ENCODE data around the gene FZD2. TPM values are rescaled to one million over a fixed set of nuclear protein-coding genes. Genes with fewer than 3 reads are reported as not detected.

The FZD2 gene
- total and polyA plus RNA-seq, 2 of the 8 experiments (the other 6 are each of a cell fraction or from before 2014, with no cell fraction given) = 17.6 to 86.7 TPM

DNA sequence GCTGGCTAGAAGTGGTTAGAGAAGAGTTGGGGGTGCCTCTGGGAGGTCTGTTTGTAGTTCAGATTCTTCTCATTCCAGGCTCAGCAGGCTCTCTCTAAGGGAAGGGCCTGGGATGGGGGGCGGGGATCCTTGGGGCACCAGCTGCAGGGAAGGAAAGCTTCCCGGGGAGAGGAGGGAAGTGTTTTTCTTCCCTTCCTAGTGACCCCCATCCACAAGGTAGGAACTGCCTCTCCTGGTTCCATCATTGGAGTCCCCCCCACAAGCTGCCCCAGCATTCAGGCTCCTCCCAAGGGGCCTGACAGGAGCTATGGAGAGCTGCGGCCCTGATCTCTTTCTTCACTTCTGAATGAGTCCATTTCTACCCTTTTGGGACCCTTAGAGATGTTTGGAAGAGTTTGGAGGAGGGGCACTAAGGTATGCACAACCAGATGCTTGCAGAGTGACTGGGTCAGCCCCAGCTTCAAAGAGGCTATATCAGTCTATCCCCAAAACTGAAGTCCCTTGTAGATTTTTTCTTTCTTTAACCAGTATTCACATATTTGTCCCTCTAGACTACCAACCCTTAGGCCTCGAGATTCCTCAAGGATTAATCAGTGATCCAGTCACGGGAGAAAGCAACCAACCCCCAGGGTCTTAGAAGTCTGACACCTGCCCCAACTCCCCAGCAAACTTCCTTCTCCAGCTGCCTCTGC, 13.9 kb upstream of the FZD2 start (continued):
- TF ChIP-seq, protein P1, sequence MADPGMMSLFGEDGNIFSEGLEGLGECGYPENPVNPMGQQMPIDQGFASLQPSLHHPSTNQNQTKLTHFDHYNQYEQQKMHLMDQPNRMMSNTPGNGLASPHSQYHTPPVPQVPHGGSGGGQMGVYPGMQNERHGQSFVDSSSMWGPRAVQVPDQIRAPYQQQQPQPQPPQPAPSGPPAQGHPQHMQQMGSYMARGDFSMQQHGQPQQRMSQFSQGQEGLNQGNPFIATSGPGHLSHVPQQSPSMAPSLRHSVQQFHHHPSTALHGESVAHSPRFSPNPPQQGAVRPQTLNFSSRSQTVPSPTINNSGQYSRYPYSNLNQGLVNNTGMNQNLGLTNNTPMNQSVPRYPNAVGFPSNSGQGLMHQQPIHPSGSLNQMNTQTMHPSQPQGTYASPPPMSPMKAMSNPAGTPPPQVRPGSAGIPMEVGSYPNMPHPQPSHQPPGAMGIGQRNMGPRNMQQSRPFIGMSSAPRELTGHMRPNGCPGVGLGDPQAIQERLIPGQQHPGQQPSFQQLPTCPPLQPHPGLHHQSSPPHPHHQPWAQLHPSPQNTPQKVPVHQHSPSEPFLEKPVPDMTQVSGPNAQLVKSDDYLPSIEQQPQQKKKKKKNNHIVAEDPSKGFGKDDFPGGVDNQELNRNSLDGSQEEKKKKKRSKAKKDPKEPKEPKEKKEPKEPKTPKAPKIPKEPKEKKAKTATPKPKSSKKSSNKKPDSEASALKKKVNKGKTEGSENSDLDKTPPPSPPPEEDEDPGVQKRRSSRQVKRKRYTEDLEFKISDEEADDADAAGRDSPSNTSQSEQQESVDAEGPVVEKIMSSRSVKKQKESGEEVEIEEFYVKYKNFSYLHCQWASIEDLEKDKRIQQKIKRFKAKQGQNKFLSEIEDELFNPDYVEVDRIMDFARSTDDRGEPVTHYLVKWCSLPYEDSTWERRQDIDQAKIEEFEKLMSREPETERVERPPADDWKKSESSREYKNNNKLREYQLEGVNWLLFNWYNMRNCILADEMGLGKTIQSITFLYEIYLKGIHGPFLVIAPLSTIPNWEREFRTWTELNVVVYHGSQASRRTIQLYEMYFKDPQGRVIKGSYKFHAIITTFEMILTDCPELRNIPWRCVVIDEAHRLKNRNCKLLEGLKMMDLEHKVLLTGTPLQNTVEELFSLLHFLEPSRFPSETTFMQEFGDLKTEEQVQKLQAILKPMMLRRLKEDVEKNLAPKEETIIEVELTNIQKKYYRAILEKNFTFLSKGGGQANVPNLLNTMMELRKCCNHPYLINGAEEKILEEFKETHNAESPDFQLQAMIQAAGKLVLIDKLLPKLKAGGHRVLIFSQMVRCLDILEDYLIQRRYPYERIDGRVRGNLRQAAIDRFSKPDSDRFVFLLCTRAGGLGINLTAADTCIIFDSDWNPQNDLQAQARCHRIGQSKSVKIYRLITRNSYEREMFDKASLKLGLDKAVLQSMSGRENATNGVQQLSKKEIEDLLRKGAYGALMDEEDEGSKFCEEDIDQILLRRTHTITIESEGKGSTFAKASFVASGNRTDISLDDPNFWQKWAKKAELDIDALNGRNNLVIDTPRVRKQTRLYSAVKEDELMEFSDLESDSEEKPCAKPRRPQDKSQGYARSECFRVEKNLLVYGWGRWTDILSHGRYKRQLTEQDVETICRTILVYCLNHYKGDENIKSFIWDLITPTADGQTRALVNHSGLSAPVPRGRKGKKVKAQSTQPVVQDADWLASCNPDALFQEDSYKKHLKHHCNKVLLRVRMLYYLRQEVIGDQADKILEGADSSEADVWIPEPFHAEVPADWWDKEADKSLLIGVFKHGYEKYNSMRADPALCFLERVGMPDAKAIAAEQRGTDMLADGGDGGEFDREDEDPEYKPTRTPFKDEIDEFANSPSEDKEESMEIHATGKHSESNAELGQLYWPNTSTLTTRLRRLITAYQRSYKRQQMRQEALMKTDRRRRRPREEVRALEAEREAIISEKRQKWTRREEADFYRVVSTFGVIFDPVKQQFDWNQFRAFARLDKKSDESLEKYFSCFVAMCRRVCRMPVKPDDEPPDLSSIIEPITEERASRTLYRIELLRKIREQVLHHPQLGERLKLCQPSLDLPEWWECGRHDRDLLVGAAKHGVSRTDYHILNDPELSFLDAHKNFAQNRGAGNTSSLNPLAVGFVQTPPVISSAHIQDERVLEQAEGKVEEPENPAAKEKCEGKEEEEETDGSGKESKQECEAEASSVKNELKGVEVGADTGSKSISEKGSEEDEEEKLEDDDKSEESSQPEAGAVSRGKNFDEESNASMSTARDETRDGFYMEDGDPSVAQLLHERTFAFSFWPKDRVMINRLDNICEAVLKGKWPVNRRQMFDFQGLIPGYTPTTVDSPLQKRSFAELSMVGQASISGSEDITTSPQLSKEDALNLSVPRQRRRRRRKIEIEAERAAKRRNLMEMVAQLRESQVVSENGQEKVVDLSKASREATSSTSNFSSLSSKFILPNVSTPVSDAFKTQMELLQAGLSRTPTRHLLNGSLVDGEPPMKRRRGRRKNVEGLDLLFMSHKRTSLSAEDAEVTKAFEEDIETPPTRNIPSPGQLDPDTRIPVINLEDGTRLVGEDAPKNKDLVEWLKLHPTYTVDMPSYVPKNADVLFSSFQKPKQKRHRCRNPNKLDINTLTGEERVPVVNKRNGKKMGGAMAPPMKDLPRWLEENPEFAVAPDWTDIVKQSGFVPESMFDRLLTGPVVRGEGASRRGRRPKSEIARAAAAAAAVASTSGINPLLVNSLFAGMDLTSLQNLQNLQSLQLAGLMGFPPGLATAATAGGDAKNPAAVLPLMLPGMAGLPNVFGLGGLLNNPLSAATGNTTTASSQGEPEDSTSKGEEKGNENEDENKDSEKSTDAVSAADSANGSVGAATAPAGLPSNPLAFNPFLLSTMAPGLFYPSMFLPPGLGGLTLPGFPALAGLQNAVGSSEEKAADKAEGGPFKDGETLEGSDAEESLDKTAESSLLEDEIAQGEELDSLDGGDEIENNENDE (IDR thresholded peaks at IDR 0.05; ENCODE audit: insufficient replicate concordance, low read length) = no peak
- peak; percentile 95 for TF ChIP-seq RBBP5 (IDR thresholded peaks at IDR 0.05; ENCODE audit: borderline replicate concordance, low read depth, low read length)
- TF ChIP-seq KDM4A (IDR thresholded peaks at IDR 0.05; ENCODE audit: low read depth, low read length, severe bottlenecking) = no peak
- TF ChIP-seq CBX5 (IDR thresholded peaks at IDR 0.05; ENCODE audit: low read depth, low read length) = no peak
- no peak for TF ChIP-seq BACH1 (IDR thresholded peaks at IDR 0.05; ENCODE audit: low read length)
- 0 out of 2 replicates have a peak, but pooled peaks have one; percentile 32 for TF ChIP-seq TBP (IDR thresholded peaks at IDR 0.05; ENCODE audit: low read depth, low read length)
- 0 out of 2 replicates have a peak, but pooled peaks have one; percentile 19 for TF ChIP-seq POU5F1 (IDR thresholded peaks at IDR 0.05; ENCODE audit: low read depth, low read length)
- no peak for TF ChIP-seq CBX8 (IDR thresholded peaks at IDR 0.05; ENCODE audit: borderline replicate concordance, low read depth, low read length)
- no peak for TF ChIP-seq KDM5A (IDR thresholded peaks at IDR 0.05; ENCODE audit: low read length)
- TF ChIP-seq RNF2 (IDR thresholded peaks at IDR 0.05; ENCODE audit: borderline replicate concordance, low read depth, low read length, missing control alignments, poor library complexity, severe bottlenecking) = no peak

Measured in H1 (cell line).